HepG2 (cell line): ENCODE measurements around the gene ANKS3. TPM values are rescaled to one million over a fixed set of nuclear protein-coding genes. Genes with fewer than 3 reads are reported as not detected.

Experiments used
- ATAC-seq: fragments of 200-7000 bp; cut with Tn5 transposase; 3 replicates; pipeline ENCODE4 v1.9.1; 2020; ENCODE audit warnings: mild to moderate bottlenecking, moderate library complexity
- BruUV-seq: library from RNA; stranded (reverse); fragments of 400-500 nt; replicated peaks from 2 replicates; lab custom pipeline; 2021; lab: Mats Ljungman, UMichigan
- CTCF ChIA-PET: fragments of 300-600 bp; formaldehyde crosslinking; extraction: SDS; loops from one replicate; lab custom pipeline; 2021; ENCODE audit warnings: low total read pairs, inconsistent platforms, low intra/inter-chr PET ratio; lab: Yijun Ruan, JAX
- POLR2A ChIA-PET: fragments of 350-600 bp; sonication (Branson Sonifier 250); formaldehyde crosslinking; loops from one replicate; lab custom pipeline; 2020; ENCODE audit warnings: antibody characterized with exemption, inconsistent platforms; lab: Yijun Ruan, JAX
- DNase-seq: peaks from one replicate; pipeline ENCODE4 v3.0.0-alpha.2; 2015; ENCODE audit warnings: low spot score
- FAIRE-seq: peaks from 3 replicates; lab custom pipeline; 2011; peaks lifted over from hg19 to GRCh38; lab: Jason Lieb, UNC
- H2AFZ ChIP-seq: one replicate; pipeline ENCODE4 v1.6.1; 2011; ENCODE audit warnings: low read length, inconsistent platforms
- H3K27ac ChIP-seq: fragments of 300-600 bp; 3 replicates; pipeline ENCODE4 v1.8.0; 2011; ENCODE audit warnings: mixed run types, mild to moderate bottlenecking, mixed read lengths, low read length, inconsistent platforms; ENCODE audit not compliant: insufficient read depth; ENCODE audit errors: extremely low read length
- H3K27me3 ChIP-seq, 2 experiments: fragments of 200-600 bp in 1 of 2; 2 replicates in 1 of 2; 3 replicates in 1 of 2; pipeline versions ENCODE4 v1.6.0 to v1.8.0; 2011; ENCODE audit warnings: low read length in 2 of 2, mild to moderate bottlenecking in 2 of 2, moderate library complexity in 2 of 2, inconsistent platforms in 1 of 2; ENCODE audit not compliant: insufficient read depth in 2 of 2, control insufficient read depth in 1 of 2
- H3K36me3 ChIP-seq, 2 experiments: fragments of 200-600 bp in 1 of 2; replicated peaks in 1 of 2; 2 replicates in 1 of 2; 3 replicates in 1 of 2; pipeline versions ENCODE4 v1.5.1 to v1.8.0; 2011; ENCODE audit warnings: low read length in 2 of 2, inconsistent platforms in 1 of 2; ENCODE audit not compliant: insufficient read depth in 2 of 2, control insufficient read depth in 1 of 2
- H3K4me1 ChIP-seq: 2 replicates; pipeline ENCODE4 v1.5.1; 2012; ENCODE audit warnings: low read length, inconsistent platforms; ENCODE audit not compliant: insufficient read depth
- H3K4me2 ChIP-seq: 2 replicates; pipeline ENCODE4 v1.6.0; 2011; ENCODE audit warnings: low read depth, low read length, inconsistent platforms
- H3K4me3 ChIP-seq, 3 experiments: fragments of 200-600 bp in 1 of 3; sonication (generic), shearing (Covaris generic) in 1 of 3; replicated peaks in 1 of 3; 2 replicates each; pipeline ENCODE4 v1.5.1; 2011 to 2016; ENCODE audit warnings: low read length in 3 of 3, inconsistent platforms in 2 of 3, low read depth in 2 of 3, mild to moderate bottlenecking in 2 of 3, control low read depth in 1 of 3, mixed read lengths in 1 of 3; ENCODE audit not compliant: insufficient read depth in 1 of 3
- H3K79me2 ChIP-seq: one replicate; pipeline ENCODE4 v1.6.1; 2011; ENCODE audit warnings: low read length, inconsistent platforms; ENCODE audit not compliant: insufficient read depth
- H3K9ac ChIP-seq: 2 replicates; pipeline ENCODE4 v1.6.0; 2011; ENCODE audit warnings: mild to moderate bottlenecking, low read depth, low read length, inconsistent platforms; ENCODE audit not compliant: insufficient read depth
- H3K9me3 ChIP-seq: 2 replicates; pipeline ENCODE4 v1.5.1; 2012; ENCODE audit warnings: mild to moderate bottlenecking, low read length
- H4K20me1 ChIP-seq: 2 replicates; pipeline ENCODE4 v1.6.0; 2011; ENCODE audit warnings: inconsistent platforms, mild to moderate bottlenecking, low read length, moderate library complexity; ENCODE audit not compliant: insufficient read depth
- CHD4 ChIP-seq: fragments of 200-600 bp; sonication (generic); IDR thresholded peaks from 2 replicates; pipeline ENCODE4 v1.7.0; 2017; ENCODE audit warnings: mild to moderate bottlenecking, low read length, borderline replicate concordance
- CREB1 ChIP-seq, 2 experiments: fragments of 450-650 bp in 1 of 2; IDR thresholded peaks; 2 replicates each; pipeline ENCODE4 v1.6.1; 2016 to 2017; ENCODE audit warnings: control low read depth in 1 of 2, mild to moderate bottlenecking in 1 of 2, missing compliant biosample characterization in 1 of 2, missing genetic modification characterization in 1 of 2
- HDAC2 ChIP-seq: sonication (generic); formaldehyde crosslinking; IDR thresholded peaks from 2 replicates; pipeline ENCODE4 v1.4.0; 2020; ENCODE audit warnings: missing genetic modification reagents
- HOXD1 ChIP-seq: sonication (generic); formaldehyde crosslinking; IDR thresholded peaks from 2 replicates; pipeline ENCODE4 v1.5.0; 2020; ENCODE audit warnings: missing genetic modification reagents
- KLF15 ChIP-seq: sonication (generic); formaldehyde crosslinking; IDR thresholded peaks from 2 replicates; pipeline ENCODE4 v1.8.1; 2023; ENCODE audit warnings: borderline replicate concordance, mild to moderate bottlenecking, inconsistent platforms, missing genetic modification reagents, mixed read lengths
- PBX2 ChIP-seq: IDR thresholded peaks from 2 replicates; pipeline ENCODE4 v1.6.1; 2016; ENCODE audit warnings: control low read depth
- PRMT3 ChIP-seq: sonication (generic); formaldehyde crosslinking; IDR thresholded peaks from 2 replicates; pipeline ENCODE4 v1.8.1; 2022; ENCODE audit warnings: low read depth, mild to moderate bottlenecking, moderate library complexity, missing genetic modification reagents, borderline replicate concordance
- SAP130 ChIP-seq: IDR thresholded peaks from 2 replicates; pipeline ENCODE4 v1.6.1; 2016; ENCODE audit warnings: low read depth
- TCF7L2 ChIP-seq: IDR thresholded peaks from 2 replicates; pipeline ENCODE4 v1.6.1; 2011; ENCODE audit warnings: mild to moderate bottlenecking, low read depth, low read length, moderate library complexity
- ZBTB42 ChIP-seq: sonication (generic); formaldehyde crosslinking; IDR thresholded peaks from 2 replicates; pipeline ENCODE4 v1.5.0; 2020; ENCODE audit warnings: mild to moderate bottlenecking, missing genetic modification reagents
- ZC3H13 ChIP-seq: sonication (generic); formaldehyde crosslinking; IDR thresholded peaks from 2 replicates; pipeline ENCODE4 v1.8.1; 2023; ENCODE audit warnings: mild to moderate bottlenecking, missing genetic modification reagents, moderate library complexity
- ZNF326 ChIP-seq: sonication (generic); formaldehyde crosslinking; IDR thresholded peaks from 2 replicates; pipeline ENCODE4 v1.4.0; 2020; ENCODE audit warnings: missing genetic modification reagents, borderline replicate concordance
- ZNF619 ChIP-seq: sonication (generic); formaldehyde crosslinking; IDR thresholded peaks from 2 replicates; pipeline ENCODE4 v1.4.0; 2020; ENCODE audit warnings: mild to moderate bottlenecking, missing genetic modification reagents
- ZNF670 ChIP-seq: sonication (generic); formaldehyde crosslinking; IDR thresholded peaks from 2 replicates; pipeline ENCODE4 v1.8.0; 2022; ENCODE audit warnings: mild to moderate bottlenecking, missing genetic modification reagents, borderline replicate concordance
- WGBS: methylation state at CpG from one replicate; pipeline ENCODE4 v1.1.6; 2017; ENCODE audit warnings: low lambda C conversion rate; 5-methylcytosine and 5-hydroxymethylcytosine counted together
- in situ Hi-C: cut with HindIII; loops from 2 replicates; pipeline ENCODE4 v1.10.0; 2017; ENCODE audit warnings: low pct_unique_long_range_greater_than_20kb; ENCODE audit not compliant: extremely low pct_ligation_motif_present
- intact Hi-C: fragments of 100-400 bp; cut with micrococcal nuclease; formaldehyde crosslinking; loops from one replicate; pipeline ENCODE4 v1.10.0; 2022; ENCODE audit not compliant: unreplicated experiment
- polyA plus RNA-seq, 8 experiments: library from polyadenylated mRNA; depleted of rRNA in 3 of 8; stranded (reverse) in 7 of 8; unstranded in 1 of 8; fragments of >200 nt; fragmentation: Illumina TruSeq in 4 of 8; extraction: Trizol in 4 of 8; gene quantifications; 2 replicates each; pipeline versions ENCODE4 v1.2.1 to v1.2.3, GENCODE V29; 2011 to 2016; ENCODE audit warnings: low read depth in 4 of 8, missing spikeins in 1 of 8, mixed read lengths in 1 of 8; ENCODE audit not compliant: insufficient read depth in 1 of 8
- total RNA-seq, 5 experiments: library from RNA; depleted of rRNA; stranded (reverse); fragments of >200 nt; fragmentation: Illumina TruSeq; extraction: Trizol; gene quantifications; 2 replicates each; pipeline ENCODE4 v1.2.3, GENCODE V29; 2016; ENCODE audit warnings: low read depth in 1 of 5

Gene ANKS3
- total and polyA plus RNA-seq, 2 of the 13 experiments (the other 11 are each of a cell fraction or from before 2014, with no cell fraction given), result 11.4 to 15.9 TPM

DNA sequence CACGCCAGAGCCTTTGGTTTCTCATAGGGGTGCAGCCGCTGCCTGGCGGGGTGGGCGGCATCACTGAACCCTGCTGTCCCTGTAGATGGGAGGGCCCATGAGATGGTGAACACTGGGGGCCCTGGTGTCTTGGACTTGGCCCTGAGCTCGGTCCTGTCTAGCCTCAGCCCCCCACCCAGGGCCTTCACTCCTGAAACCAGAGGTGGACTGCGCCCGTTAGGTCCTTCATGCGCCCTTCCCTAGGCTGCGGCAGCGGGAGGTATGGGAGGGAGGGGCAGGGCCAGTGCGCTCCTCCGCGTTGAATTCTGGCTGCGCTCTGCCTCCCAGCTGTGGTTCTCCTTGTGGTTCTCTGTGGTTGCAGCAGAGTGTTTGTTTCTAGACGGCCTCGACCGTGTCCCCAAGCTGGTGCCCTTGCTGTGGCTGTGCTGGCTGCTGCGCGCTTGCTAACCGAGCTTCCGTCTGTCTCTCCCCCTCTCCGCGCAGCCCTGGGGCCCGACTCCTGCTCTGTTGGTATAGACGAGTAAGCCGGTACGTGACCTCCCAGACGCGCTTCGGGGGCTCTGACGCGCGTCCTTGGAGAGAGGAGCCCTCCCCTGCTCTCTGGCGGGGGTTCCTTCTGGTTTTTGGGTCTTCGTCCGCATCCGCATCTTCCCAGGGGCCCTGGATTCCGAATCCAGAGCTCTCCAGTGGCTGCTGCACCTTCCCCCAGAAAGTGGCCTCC lies 48.1 kb downstream of the ANKS3 start:
- Histone ChIP-seq H3K4me1 (no peaks in the 10 kb centered on the region), H3K4me3 (no peak overlapping the region), H3K27me3 (no peaks in the 10 kb centered on the region), H2AFZ (no peak overlapping the region), H3K4me2 (no peak overlapping the region), H3K9me3 (no peaks in the 10 kb centered on the region), H3K9ac (no peak overlapping the region), H3K79me2 (no peaks in the 10 kb centered on the region), H3K36me3 (peaks cover 29 to 52% of the 10 kb centered on the region in 2 experiments; a peak in 4 of 5 replicates), H4K20me1 (no peaks in the 10 kb centered on the region), H3K27ac (no peak overlapping the region)
- 97% methylated on average over 28 of the region's 38 CpGs for WGBS
- in situ Hi-C loops, result no loop called here
- no peak for ATAC-seq
- no peak for FAIRE-seq
- no peak for DNase-seq
- BruUV-seq, result no TSS peak
- ChIA-PET POLR2A (no interaction called here), CTCF (no interaction called here)
- intact Hi-C loops, result no loop called here
- TF ChIP-seq TCF7L2 (no peak), PRMT3 (CRISPR knock-in tag) (no peak), SAP130 (no peak), CREB1 (IDR thresholded peaks at IDR 0.05) (no peak), CREB1 (CRISPR knock-in tag; IDR thresholded peaks at IDR 0.05) (no peak), ZNF670 (no peak), HDAC2 (CRISPR knock-in tag) (no peak), ZBTB42 (CRISPR knock-in tag) (no peak), PBX2 (CRISPR knock-in tag) (no peak), HOXD1 (CRISPR knock-in tag) (no peak), ZC3H13 (CRISPR knock-in tag) (no peak), KLF15 (no peak), ZNF326 (CRISPR knock-in tag) (no peak), CHD4 (no peak), ZNF619 (no peak)
